Measurements from ENCODE around the gene OR8B12.

DNA sequence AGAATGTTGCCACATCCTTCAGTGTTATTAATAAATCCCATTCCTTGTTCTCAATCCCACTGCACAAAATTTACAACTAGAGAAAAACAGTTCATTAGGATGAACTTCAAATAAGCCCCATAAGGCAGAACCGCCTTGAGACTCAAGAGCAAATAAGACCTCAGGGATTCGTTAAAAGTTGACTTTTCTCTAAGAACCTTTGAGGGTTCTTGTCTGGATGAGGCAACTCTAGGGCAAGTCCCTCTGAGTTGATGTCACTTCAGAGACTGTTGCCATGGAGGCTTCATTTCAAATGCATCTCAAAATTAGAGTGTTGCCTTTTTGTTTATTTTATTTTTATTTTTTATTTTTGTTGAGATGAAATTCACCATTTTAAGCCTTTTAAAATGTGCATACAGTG is 48.0 kb upstream of the OR8B12 start:
- no peak for TF ChIP-seq POLR2A (IDR thresholded peaks at IDR 0.05)
- TF ChIP-seq, protein P1, sequence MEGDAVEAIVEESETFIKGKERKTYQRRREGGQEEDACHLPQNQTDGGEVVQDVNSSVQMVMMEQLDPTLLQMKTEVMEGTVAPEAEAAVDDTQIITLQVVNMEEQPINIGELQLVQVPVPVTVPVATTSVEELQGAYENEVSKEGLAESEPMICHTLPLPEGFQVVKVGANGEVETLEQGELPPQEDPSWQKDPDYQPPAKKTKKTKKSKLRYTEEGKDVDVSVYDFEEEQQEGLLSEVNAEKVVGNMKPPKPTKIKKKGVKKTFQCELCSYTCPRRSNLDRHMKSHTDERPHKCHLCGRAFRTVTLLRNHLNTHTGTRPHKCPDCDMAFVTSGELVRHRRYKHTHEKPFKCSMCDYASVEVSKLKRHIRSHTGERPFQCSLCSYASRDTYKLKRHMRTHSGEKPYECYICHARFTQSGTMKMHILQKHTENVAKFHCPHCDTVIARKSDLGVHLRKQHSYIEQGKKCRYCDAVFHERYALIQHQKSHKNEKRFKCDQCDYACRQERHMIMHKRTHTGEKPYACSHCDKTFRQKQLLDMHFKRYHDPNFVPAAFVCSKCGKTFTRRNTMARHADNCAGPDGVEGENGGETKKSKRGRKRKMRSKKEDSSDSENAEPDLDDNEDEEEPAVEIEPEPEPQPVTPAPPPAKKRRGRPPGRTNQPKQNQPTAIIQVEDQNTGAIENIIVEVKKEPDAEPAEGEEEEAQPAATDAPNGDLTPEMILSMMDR (IDR thresholded peaks at IDR 0.05) = no peak
